Neuronal stem cell (in vitro differentiated cells): Measurements from ENCODE around the gene MYO5C.

Experiments
- DNase-seq: peaks from one replicate; pipeline ENCODE4 v3.0.0-alpha.2; 2013; ENCODE audit warnings: low spot score
- H2AFZ ChIP-seq: one replicate; pipeline ENCODE4 v1.6.1; 2013; ENCODE audit warnings: mild to moderate bottlenecking, low read length, inconsistent platforms
- H2AK5ac ChIP-seq: 2 replicates; pipeline ENCODE4 v1.6.1; 2013; ENCODE audit warnings: low read depth, mild to moderate bottlenecking, inconsistent platforms, low read length, moderate library complexity, mixed read lengths
- H2BK120ac ChIP-seq: 2 replicates; pipeline ENCODE4 v1.6.1; 2013; ENCODE audit warnings: low read depth, mild to moderate bottlenecking, inconsistent platforms, low read length, moderate library complexity, mixed read lengths
- H2BK12ac ChIP-seq: one replicate; pipeline ENCODE4 v1.6.1; 2013; ENCODE audit warnings: low read length, inconsistent platforms
- H2BK15ac ChIP-seq: 2 replicates; pipeline ENCODE4 v1.6.1; 2013; ENCODE audit warnings: mild to moderate bottlenecking, low read length, inconsistent platforms, mixed read lengths
- H2BK5ac ChIP-seq: one replicate; pipeline ENCODE4 v1.6.1; 2013; ENCODE audit warnings: inconsistent platforms, mild to moderate bottlenecking, low read length, moderate library complexity
- H3K14ac ChIP-seq: one replicate; pipeline ENCODE4 v1.6.1; 2013; ENCODE audit warnings: low read length, inconsistent platforms
- H3K18ac ChIP-seq: 2 replicates; pipeline ENCODE4 v1.6.1; 2013; ENCODE audit warnings: low read length, inconsistent platforms
- H3K23ac ChIP-seq: 2 replicates; pipeline ENCODE4 v1.6.1; 2013; ENCODE audit warnings: low read depth, mild to moderate bottlenecking, mixed read lengths, low read length, inconsistent platforms; ENCODE audit not compliant: poor library complexity
- H3K27ac ChIP-seq: replicated peaks from 3 replicates; pipeline ENCODE4 v1.5.1; 2013; ENCODE audit warnings: low read length, inconsistent platforms
- H3K27me3 ChIP-seq, 3 experiments: 2 replicates each; pipeline ENCODE4 v1.6.1; 2013; ENCODE audit warnings: low read length in 3 of 3, mild to moderate bottlenecking in 2 of 3, inconsistent platforms in 1 of 3, low read depth in 1 of 3, mixed read lengths in 1 of 3, moderate library complexity in 1 of 3; ENCODE audit not compliant: control insufficient read depth in 3 of 3, insufficient read depth in 3 of 3
- H3K36me3 ChIP-seq, 2 donors: replicated peaks in 1 of 2; 2 replicates each; pipeline ENCODE4 v1.6.1; 2013; ENCODE audit warnings: low read length in 2 of 2; ENCODE audit not compliant: control insufficient read depth in 2 of 2, insufficient read depth in 2 of 2
- H3K4ac ChIP-seq: 2 replicates; pipeline ENCODE4 v1.6.1; 2013; ENCODE audit warnings: inconsistent platforms, mild to moderate bottlenecking, low read length, moderate library complexity
- H3K4me1 ChIP-seq, 2 donors: 1 replicate in 1 of 2; 2 replicates in 1 of 2; pipeline ENCODE4 v1.6.1; 2013; ENCODE audit warnings: low read length in 2 of 2, low read depth in 1 of 2; ENCODE audit not compliant: control insufficient read depth in 2 of 2, insufficient read depth in 1 of 2
- H3K4me2 ChIP-seq: one replicate; pipeline ENCODE4 v1.6.1; 2013; ENCODE audit warnings: mild to moderate bottlenecking, low read length, inconsistent platforms; ENCODE audit not compliant: insufficient read depth, poor library complexity, severe bottlenecking
- H3K4me3 ChIP-seq, 2 donors: 2 replicates each; pipeline ENCODE4 v1.5.1; 2013; ENCODE audit warnings: low read length in 2 of 2, mild to moderate bottlenecking in 2 of 2, inconsistent platforms in 1 of 2, moderate library complexity in 1 of 2
- H3K79me1 ChIP-seq: one replicate; pipeline ENCODE4 v1.6.1; 2013; ENCODE audit warnings: low read depth, mild to moderate bottlenecking, inconsistent platforms, low read length, moderate library complexity
- H3K9ac ChIP-seq: one replicate; pipeline ENCODE4 v1.6.1; 2013; ENCODE audit warnings: mild to moderate bottlenecking, low read depth, low read length, inconsistent platforms; ENCODE audit not compliant: poor library complexity
- H3K9me3 ChIP-seq, 2 donors: replicated peaks in 1 of 2; 2 replicates each; pipeline versions ENCODE3 to v1.6.1; 2013; ENCODE audit warnings: low read length in 2 of 2, mild to moderate bottlenecking in 2 of 2, inconsistent platforms in 1 of 2, low read depth in 1 of 2, mixed read lengths in 1 of 2, moderate library complexity in 1 of 2; ENCODE audit not compliant: control insufficient read depth in 2 of 2, insufficient read depth in 1 of 2
- H4K8ac ChIP-seq: one replicate; pipeline ENCODE4 v1.6.1; 2013; ENCODE audit warnings: low read depth, mild to moderate bottlenecking, inconsistent platforms, low read length, moderate library complexity
- H4K91ac ChIP-seq: one replicate; pipeline ENCODE4 v1.6.1; 2013; ENCODE audit warnings: low read length, low read depth, mild to moderate bottlenecking, inconsistent platforms; ENCODE audit not compliant: poor library complexity
- WGBS, 2 donors: extraction: QIAGEN DNeasy Blood & Tissue Kit; methylation state at CpG; one replicate each; pipeline ENCODE4 v1.1.7; 2013; ENCODE audit warnings: missing lambda C conversion rate in 2 of 2, mixed read lengths in 1 of 2; ENCODE audit not compliant: insufficient read length in 2 of 2, insufficient replicate concordance in 1 of 2; ENCODE audit errors: extremely low coverage in 2 of 2; 5-methylcytosine and 5-hydroxymethylcytosine counted together

The MYO5C gene

DNA sequence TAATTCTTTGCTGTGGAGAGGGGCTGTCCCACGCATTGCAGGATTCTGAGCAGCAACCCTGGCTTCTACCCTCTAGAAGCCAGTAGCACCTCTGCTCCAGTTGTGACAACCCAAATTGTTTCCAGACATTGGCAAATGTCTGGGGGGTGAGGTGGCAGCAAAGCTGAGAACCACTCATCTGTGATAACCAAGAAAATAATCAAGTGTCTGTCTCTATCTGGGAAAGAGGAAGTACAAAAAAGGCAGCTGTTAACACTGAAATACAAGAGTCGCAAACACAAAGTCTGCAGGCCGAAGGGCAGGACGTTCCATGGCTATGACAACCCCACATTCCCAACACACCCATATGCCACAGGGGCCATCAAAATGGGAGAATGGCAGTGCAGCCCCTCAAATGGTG is 62.2 kb downstream of the MYO5C start:
- no peaks in the 10 kb centered on the region for H3K79me1 ChIP-seq
- H3K4me3 ChIP-seq: no peak overlapping the region
- no peak overlapping the region for H2AFZ ChIP-seq
- no peak for DNase-seq
- no peak overlapping the region for H3K4ac ChIP-seq
- peaks cover 11 to 26% of the 10 kb centered on the region in 2 donors for H3K36me3 ChIP-seq
- H2AK5ac ChIP-seq: no peak overlapping the region
- no peak overlapping the region for H4K8ac ChIP-seq
- H2BK15ac ChIP-seq: no peak overlapping the region
- H3K18ac ChIP-seq: no peak overlapping the region
- no peak overlapping the region for H3K9ac ChIP-seq
- H3K14ac ChIP-seq: no peak overlapping the region
- H3K9me3 ChIP-seq: no peaks in the 10 kb centered on the region
- H3K27ac ChIP-seq: no peak overlapping the region
- no peak overlapping the region for H2BK12ac ChIP-seq
- no peak overlapping the region for H3K4me2 ChIP-seq
- no CpG with 5 or more reads among the region's 4 CpGs for WGBS, 2 donors
- no peak overlapping the region for H2BK120ac ChIP-seq
- H4K91ac ChIP-seq: no peak overlapping the region
- peaks cover 4% of the 10 kb centered on the region in 2 donors for H3K4me1 ChIP-seq
- H2BK5ac ChIP-seq: no peak overlapping the region
- no peaks in the 10 kb centered on the region for H3K27me3 ChIP-seq
- no peak overlapping the region for H3K23ac ChIP-seq

DNA sequence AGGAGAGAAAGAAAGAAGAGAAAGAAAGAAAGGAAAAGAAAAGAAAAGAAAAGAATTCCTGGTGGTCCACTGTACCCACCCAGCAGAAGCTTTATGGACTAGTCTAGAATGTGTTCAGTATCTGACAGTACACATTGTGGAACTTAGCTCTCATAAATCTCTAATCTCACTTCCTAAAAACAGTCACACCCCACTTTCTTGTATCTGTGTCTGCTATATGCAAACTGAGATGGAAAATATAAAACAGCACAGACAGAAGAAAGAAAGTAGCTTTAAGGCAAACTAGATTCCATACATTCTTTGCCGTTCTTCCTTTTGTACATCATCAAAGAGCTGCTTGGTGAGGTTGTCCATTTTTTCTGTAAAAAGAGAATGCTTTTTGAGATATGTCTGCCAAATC is 63.3 kb downstream of the MYO5C start:
- Histone ChIP-seq H2BK12ac (no peak overlapping the region), H2AK5ac (no peak overlapping the region), H3K14ac (no peak overlapping the region), H2AFZ (no peak overlapping the region), H2BK15ac (no peak overlapping the region), H3K79me1 (no peaks in the 10 kb centered on the region), H2BK120ac (no peak overlapping the region), H3K23ac (no peak overlapping the region), H3K36me3 (peaks cover 11 to 24% of the 10 kb centered on the region in 2 donors), H3K9ac (no peak overlapping the region), H3K27ac (no peak overlapping the region), H3K27me3 (no peaks in the 10 kb centered on the region), H3K9me3 (no peaks in the 10 kb centered on the region), H2BK5ac (no peak overlapping the region), H3K18ac (no peak overlapping the region), H4K8ac (no peak overlapping the region), H3K4me1 (peaks cover 0 to 6% of the 10 kb centered on the region in 2 donors), H3K4ac (no peak overlapping the region), H3K4me2 (no peak overlapping the region), H4K91ac (no peak overlapping the region), H3K4me3 (no peak overlapping the region)
- no peak for DNase-seq
- no CpG with 5 or more reads among the region's 1 CpG for WGBS, 2 donors

GRCh38 chr15:52230073-52230472 is 65.5 kb downstream of the MYO5C start:
- H3K4me1 ChIP-seq: peaks cover 0 to 6% of the 10 kb centered on the region in 2 donors
- WGBS, 2 donors: no CpG with 5 or more reads among the region's 1 CpG
- H2BK120ac ChIP-seq: no peak overlapping the region
- H2BK5ac ChIP-seq: no peak overlapping the region
- H3K9ac ChIP-seq: no peak overlapping the region
- no peak overlapping the region for H4K8ac ChIP-seq
- no peak overlapping the region for H3K27ac ChIP-seq
- H4K91ac ChIP-seq: no peak overlapping the region
- H3K27me3 ChIP-seq: no peaks in the 10 kb centered on the region
- no peak overlapping the region for H3K4me3 ChIP-seq
- H3K4me2 ChIP-seq: no peak overlapping the region
- no peak overlapping the region for H3K23ac ChIP-seq
- H3K36me3 ChIP-seq: peaks cover 9 to 14% of the 10 kb centered on the region in 2 donors
- no peak overlapping the region for H3K4ac ChIP-seq
- H2AFZ ChIP-seq: no peak overlapping the region
- H3K18ac ChIP-seq: no peak overlapping the region
- no peak overlapping the region for H2BK12ac ChIP-seq
- H3K79me1 ChIP-seq: no peaks in the 10 kb centered on the region
- H2AK5ac ChIP-seq: no peak overlapping the region
- no peak for DNase-seq
- no peak overlapping the region for H3K14ac ChIP-seq
- no peak overlapping the region for H2BK15ac ChIP-seq
- H3K9me3 ChIP-seq: no peaks in the 10 kb centered on the region

DNA sequence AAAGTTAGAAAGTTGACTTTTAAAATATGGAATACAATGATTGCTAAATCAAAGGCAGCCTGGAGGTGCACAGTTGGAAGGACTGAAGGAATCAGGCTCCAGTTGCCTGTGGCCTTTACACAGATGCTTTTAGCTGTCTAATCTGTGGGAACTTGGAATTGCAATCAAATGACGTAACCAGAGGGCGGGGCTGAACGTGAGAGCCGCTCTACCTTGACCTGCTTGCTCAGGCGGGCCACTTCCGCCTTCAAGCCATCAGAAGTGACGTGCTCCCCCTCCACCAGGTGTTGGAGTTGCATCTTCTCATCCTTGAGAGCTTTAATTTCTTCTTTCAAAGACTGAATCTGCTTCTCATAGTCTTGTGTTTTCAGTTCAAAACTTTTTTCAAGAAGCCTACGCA is 66.7 kb downstream of the MYO5C start:
- Histone ChIP-seq H3K14ac (no peak overlapping the region), H3K9me3 (no peaks in the 10 kb centered on the region), H3K23ac (no peak overlapping the region), H3K27ac (no peak overlapping the region), H2BK5ac (no peak overlapping the region), H3K79me1 (no peaks in the 10 kb centered on the region), H2BK15ac (no peak overlapping the region), H3K4me2 (no peak overlapping the region), H3K18ac (no peak overlapping the region), H2AFZ (no peak overlapping the region), H3K27me3 (no peaks in the 10 kb centered on the region), H3K4me3 (no peak overlapping the region), H3K4me1 (peaks cover 0 to 6% of the 10 kb centered on the region in 2 donors), H3K9ac (no peak overlapping the region), H2BK120ac (no peak overlapping the region), H2BK12ac (no peak overlapping the region), H4K8ac (no peak overlapping the region), H4K91ac (no peak overlapping the region), H3K4ac (no peak overlapping the region), H3K36me3 (peaks cover 5 to 18% of the 10 kb centered on the region in 2 donors), H2AK5ac (no peak overlapping the region)
- WGBS, 2 donors: no CpG with 5 or more reads among the region's 8 CpGs
- DNase-seq: no peak
